Measurements from ENCODE around the gene ZNF236.

ZNF236 gene

GRCh38 chr18:76897257-76897656 lies 74.9 kb downstream of the ZNF236 start:
- in situ Hi-C loops (cut with HindIII; ENCODE audit: low sequenced_read_pairs): no loop called here

- in situ Hi-C loops (cut with HindIII; ENCODE audit: low sequenced_read_pairs): no loop called here
Observed at GRCh38 chr18:76903386-76903785, 81.0 kb downstream of the ZNF236 start.

GRCh38 chr18:76905821-76906220 lies 83.5 kb downstream of the ZNF236 start:
- in situ Hi-C loops (cut with HindIII; ENCODE audit: low sequenced_read_pairs): no loop called here

GRCh38 chr18:76908277-76908676 lies 85.9 kb downstream of the ZNF236 start:
- in situ Hi-C loops (cut with HindIII; ENCODE audit: low sequenced_read_pairs): no loop called here

- in situ Hi-C loops (cut with HindIII; ENCODE audit: low sequenced_read_pairs): no loop called here
Observed at GRCh38 chr18:76909439-76909838, 87.1 kb downstream of the ZNF236 start.

- in situ Hi-C loops (cut with HindIII; ENCODE audit: low sequenced_read_pairs): no loop called here
Observed at GRCh38 chr18:76911440-76911839, 89.1 kb downstream of the ZNF236 start.

GRCh38 chr18:76913583-76913982 lies 91.2 kb downstream of the ZNF236 start:
- in situ Hi-C loops (cut with HindIII; ENCODE audit: low sequenced_read_pairs): no loop called here

- in situ Hi-C loops (cut with HindIII; ENCODE audit: low sequenced_read_pairs): no loop called here
Observed at GRCh38 chr18:76914314-76914713, 92.0 kb downstream of the ZNF236 start.

- in situ Hi-C loops (cut with HindIII; ENCODE audit: low sequenced_read_pairs): no loop called here
Observed at GRCh38 chr18:76914796-76915195, 92.4 kb downstream of the ZNF236 start.

GRCh38 chr18:76915456-76915855 lies 93.1 kb downstream of the ZNF236 start:
- in situ Hi-C loops (cut with HindIII; ENCODE audit: low sequenced_read_pairs): no loop called here

GRCh38 chr18:76920974-76921373 lies 98.6 kb downstream of the ZNF236 start:
- in situ Hi-C loops (cut with HindIII; ENCODE audit: low sequenced_read_pairs): no loop called here

GRCh38 chr18:76922107-76922506 lies 99.8 kb downstream of the ZNF236 start:
- in situ Hi-C loops (cut with HindIII; ENCODE audit: low sequenced_read_pairs): no loop called here

GRCh38 chr18:76923485-76924085 lies 101.2 kb downstream of the ZNF236 start:
- in situ Hi-C loops (cut with HindIII; ENCODE audit: low sequenced_read_pairs): no loop called here

GRCh38 chr18:76925501-76925900 lies 103.1 kb downstream of the ZNF236 start:
- in situ Hi-C loops (cut with HindIII; ENCODE audit: low sequenced_read_pairs): no loop called here

GRCh38 chr18:76927223-76927725 lies 104.9 kb downstream of the ZNF236 start:
- in situ Hi-C loops (cut with HindIII; ENCODE audit: low sequenced_read_pairs): no loop called here

- in situ Hi-C loops (cut with HindIII; ENCODE audit: low sequenced_read_pairs): no loop called here
Observed at GRCh38 chr18:76928179-76928868, 106.0 kb downstream of the ZNF236 start.

- in situ Hi-C loops (cut with HindIII; ENCODE audit: low sequenced_read_pairs): no loop called here
Observed at GRCh38 chr18:76931171-76931570, 108.8 kb downstream of the ZNF236 start.

- in situ Hi-C loops (cut with HindIII; ENCODE audit: low sequenced_read_pairs): no loop called here
Observed at GRCh38 chr18:76932026-76932819, 109.9 kb downstream of the ZNF236 start.

- in situ Hi-C loops (cut with HindIII; ENCODE audit: low sequenced_read_pairs): no loop called here
Observed at GRCh38 chr18:76935722-76936337, 113.5 kb downstream of the ZNF236 start.

GRCh38 chr18:76936877-76937276 lies 114.5 kb downstream of the ZNF236 start:
- in situ Hi-C loops (cut with HindIII; ENCODE audit: low sequenced_read_pairs): no loop called here

- in situ Hi-C loops (cut with HindIII; ENCODE audit: low sequenced_read_pairs): no loop called here
Observed at GRCh38 chr18:76937597-76937996, 115.2 kb downstream of the ZNF236 start.
